SKM-1 treated with dmso at 0.1 percent for 144 hours (cell line): ENCODE measurements around the gene MVD.

ENCODE experiments used
- DNase-seq: peaks from one replicate; lab custom pipeline; 2025; ENCODE audit not compliant: unreplicated experiment; lab: John Stamatoyannopoulos, UW

MVD gene

GRCh38 chr16:88658714-88659113 is 4.2 kb downstream of the MVD start:
- DNase-seq = no peak

- no peak for DNase-seq
Observed at GRCh38 chr16:88657371-88657770, 5.5 kb downstream of the MVD start.

- no peak for DNase-seq
Observed at GRCh38 chr16:88656291-88656980, 6.5 kb downstream of the MVD start.

GRCh38 chr16:88655733-88656281 is 7.1 kb downstream of the MVD start:
- DNase-seq = no peak

GRCh38 chr16:88655053-88655732 is 7.7 kb downstream of the MVD start:
- no peak for DNase-seq

GRCh38 chr16:88654363-88655052 is 8.4 kb downstream of the MVD start:
- DNase-seq = no peak

GRCh38 chr16:88653596-88654362 is 9.1 kb downstream of the MVD start:
- no peak for DNase-seq

- no peak for DNase-seq
Observed at GRCh38 chr16:88653101-88653500, 9.8 kb downstream of the MVD start.

- no peak for DNase-seq
Observed at GRCh38 chr16:88652762-88653063, 10.2 kb downstream of the MVD start.

- DNase-seq = no peak
Observed at GRCh38 chr16:88651989-88652761, 10.7 kb downstream of the MVD start.

GRCh38 chr16:88651276-88651988 is 11.5 kb downstream of the MVD start:
- DNase-seq = no peak

GRCh38 chr16:88650749-88651275 is 12.1 kb downstream of the MVD start, which contains the start of gene CYBA:
TSS of gene CYBA (minus strand) at chr16:88651053. CDS start at chr16:88651013, 40 bp downstream.
- DNase-seq = peak; percentile 69

GRCh38 chr16:88649924-88650748 is 12.8 kb downstream of the MVD start:
- peak; percentile 65 for DNase-seq

GRCh38 chr16:88649195-88649923 is 13.5 kb downstream of the MVD start:
- DNase-seq = no peak

- no peak for DNase-seq
Observed at GRCh38 chr16:88647178-88648070, 15.5 kb downstream of the MVD start.

GRCh38 chr16:88646345-88647034 is 16.4 kb downstream of the MVD start:
- no peak for DNase-seq
